Measurements from ENCODE around the gene DIAPH3.

DIAPH3 gene

DNA sequence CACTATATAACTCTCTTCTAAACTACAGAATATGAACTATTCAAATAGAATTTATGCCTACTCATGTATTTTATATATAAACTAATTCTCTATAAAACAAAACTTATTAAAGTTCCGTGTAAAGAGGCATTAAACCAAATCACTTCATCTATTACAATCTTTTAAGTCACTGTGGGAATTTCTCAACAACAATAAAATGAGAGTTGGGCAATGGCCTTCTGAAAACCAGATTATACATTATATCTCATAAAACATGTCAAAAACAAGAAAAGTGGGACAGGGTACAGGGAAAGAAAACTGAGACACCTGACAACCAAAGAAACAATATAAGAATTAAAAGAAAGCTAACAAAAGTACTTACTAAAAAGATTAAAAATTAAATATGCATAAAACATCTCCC is 145.2 kb downstream of the DIAPH3 start:
- no peak for DNase-seq

DNA sequence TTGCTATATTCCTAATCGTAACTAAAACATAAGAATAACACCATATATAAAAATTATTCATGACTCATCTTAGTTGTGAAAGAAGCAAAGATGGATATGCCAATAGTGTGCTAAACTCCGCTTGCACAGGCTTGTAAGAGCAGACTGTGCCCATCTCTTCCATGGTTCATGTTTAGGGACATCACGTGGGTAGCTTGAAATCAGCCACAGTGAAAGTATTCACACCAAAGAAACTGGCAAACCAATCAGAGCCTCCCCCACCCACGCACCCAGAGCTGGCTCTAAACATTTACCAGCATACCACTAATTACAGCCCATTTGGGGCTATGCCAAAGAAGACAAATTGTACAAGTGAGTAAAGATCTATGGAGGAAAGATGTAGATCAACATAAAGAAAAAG is 147.5 kb downstream of the DIAPH3 start:
- no peak for DNase-seq

DNA sequence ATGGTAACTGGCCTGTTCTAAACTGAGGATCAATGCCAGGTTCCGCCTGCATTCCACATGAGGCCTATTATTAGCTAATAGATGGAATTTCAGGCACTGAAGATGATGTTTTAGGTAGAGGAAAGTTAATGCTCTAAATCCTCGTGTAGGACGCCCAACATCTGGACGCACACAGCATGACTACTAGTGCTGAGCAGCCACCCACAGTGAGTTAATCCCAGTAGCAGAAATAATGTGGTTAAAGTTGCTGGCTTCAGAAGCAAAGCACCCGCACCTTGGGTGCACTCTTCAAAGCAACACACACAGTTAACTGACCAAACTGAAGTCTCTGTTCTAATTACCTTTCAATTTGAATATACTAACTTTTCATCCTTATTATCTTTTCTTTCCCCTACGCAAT is 150.6 kb downstream of the DIAPH3 start:
- no peak for DNase-seq

DNA sequence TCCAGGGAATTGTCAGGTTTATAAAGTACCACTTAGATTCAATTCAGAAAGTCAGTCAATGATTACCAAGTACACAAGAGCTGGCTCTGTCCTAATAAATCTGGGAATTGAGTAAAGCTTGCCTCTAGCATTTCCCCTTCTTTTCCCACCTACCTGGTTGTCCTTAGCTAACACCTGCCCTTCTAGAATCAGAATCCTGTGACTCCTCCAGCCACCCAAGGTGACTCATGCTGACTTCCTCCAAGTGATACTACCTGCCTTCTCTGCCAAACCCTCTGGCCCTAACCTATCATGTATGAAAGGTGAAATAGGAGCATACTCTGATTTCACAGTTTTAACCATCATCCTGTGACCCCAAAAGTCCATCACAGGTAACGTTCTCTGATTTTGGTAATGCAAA is 151.2 kb downstream of the DIAPH3 start:
- no peak for DNase-seq

DNA sequence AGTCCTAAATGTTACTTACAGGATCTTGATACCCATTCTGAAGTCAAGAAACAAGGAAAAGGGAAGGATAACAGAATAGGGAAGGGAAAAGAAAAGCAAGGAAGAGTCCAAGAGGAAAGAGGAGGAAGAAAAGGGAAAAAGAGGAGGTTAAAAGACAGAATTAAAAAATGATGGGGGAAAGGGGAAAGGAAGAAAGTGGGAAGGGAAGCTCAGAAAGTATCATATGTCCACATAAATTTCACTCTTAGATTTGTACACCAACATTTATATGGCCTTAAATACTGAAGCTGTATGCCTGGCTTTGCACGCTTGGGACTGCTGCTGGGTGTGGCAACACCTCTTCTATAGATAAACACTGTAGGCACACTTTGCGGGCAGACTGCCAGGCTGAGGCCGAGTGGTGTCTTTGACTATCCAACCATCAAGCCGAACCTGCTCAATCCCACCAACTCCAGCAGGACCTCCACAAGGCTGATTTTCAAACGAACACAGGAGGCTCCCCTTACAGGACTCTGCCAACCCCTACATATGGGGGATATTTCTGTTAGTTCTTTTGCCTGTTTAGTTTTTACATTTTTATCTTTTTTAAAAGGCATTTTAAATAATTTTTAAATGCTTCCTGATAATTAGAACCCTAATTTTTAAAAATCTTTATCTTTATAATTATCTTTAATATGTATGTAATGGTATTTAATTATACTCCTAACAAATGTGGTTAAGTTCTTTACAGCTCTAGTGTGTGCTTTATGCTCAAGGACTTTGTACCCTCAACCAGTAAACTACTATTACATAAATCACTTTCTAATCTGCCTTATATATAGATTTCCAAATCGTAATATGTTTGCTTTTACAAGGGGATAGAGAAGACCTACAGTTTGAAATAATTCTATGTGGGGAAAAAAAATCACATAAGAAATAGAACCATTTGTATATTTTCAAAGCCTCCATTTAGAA is 154.2 kb downstream of the DIAPH3 start:
- DNase-seq, result no peak

DNA sequence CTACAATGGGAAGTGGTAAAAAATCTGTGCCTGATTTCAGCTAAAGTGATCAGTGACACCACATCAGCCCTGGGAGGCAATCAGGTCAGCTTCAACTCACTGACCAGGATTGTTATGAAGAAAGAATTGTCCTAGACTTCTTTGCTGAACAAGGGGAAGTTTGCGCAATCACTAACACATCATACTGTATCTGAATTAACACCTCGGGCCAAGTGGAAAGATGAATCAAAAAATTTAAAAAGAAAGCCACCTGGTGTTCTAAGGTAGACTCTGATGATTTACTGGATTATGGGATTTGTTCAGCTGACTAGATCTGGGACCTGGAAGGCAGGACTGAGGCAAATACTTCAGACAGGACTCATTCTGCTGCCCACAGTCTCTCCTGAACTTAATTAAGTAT is 161.8 kb downstream of the DIAPH3 start:
- no peak for DNase-seq

DNA sequence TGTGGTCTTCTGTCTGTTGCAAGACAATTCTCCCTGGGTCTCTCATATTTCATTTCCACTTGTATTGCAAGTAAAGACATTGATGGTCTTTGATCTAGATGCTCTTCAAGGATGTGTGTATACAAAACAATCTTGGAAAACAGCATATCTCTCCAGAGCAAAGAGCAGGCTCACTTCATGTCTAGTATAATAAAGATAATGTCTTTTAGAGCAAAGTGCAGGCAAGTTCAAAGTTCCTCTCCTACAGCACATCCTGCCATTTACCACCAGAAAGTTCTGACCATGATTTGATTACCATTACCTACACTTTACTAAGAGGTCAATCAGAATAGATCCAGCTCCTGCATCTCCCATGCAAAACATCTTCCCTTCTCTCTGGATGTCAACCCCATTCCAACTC is 162.8 kb downstream of the DIAPH3 start:
- no peak for DNase-seq

DNA sequence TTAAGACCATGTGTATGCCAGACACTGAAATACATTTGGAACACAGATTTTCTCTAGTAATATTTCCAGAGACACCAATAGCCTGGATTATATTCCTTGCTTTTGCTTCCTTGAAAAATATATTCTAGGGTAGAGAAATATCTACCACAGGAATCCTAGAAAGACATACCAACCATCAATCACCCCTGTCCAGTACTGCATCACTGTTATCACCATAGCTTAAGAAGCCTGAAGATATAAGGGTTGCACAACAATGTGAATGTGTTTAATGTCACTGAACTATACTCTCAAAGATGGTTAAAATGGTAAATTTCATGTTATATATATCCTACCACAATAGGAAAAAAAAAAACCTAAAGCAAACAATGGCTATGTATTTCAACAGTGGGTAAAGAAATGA is 163.6 kb downstream of the DIAPH3 start:
- no peak for DNase-seq

DNA sequence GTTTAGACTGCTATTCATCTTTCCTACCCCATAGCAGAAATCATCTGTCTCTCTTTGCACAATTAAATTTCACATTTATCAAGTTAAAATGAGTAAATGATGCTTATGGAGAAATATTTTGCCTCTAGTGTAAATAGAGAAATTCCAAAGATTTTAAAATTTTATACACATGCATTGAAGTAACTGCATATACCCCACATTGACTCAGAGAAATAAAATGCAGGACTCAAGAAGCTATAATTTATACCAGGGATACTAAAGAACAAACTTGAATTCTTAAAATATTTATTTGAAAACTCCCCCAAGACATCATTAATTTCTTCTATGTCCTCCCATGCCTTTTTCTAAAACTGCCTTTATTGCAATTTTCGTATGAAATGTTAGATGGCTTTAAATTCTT is 165.8 kb downstream of the DIAPH3 start:
- DNase-seq, result no peak

DNA sequence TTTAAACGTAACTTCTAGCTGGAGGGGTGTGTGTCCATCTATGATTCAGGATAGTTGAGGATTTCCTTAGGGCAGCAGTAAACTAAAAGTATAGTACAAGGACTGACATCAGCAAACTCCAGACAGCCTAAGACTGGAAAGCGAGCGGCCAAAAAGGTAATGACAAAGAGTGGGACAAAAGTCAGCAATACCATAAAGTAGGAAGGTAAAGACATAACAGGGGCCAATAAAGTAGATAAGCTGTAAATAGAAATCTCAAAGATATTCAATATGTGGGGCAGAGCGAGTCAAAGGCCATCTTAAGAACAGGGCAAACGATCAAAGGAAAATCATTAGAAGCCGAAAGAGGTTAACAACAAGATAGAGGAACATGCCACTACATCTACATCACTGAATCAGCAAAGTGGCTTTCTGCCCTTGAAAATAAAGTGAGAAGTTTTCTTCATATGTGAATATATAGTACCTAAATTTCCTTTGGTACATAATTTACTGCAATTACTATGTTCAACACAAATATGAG is 167.2 kb downstream of the DIAPH3 start:
- no peak for DNase-seq

DNA sequence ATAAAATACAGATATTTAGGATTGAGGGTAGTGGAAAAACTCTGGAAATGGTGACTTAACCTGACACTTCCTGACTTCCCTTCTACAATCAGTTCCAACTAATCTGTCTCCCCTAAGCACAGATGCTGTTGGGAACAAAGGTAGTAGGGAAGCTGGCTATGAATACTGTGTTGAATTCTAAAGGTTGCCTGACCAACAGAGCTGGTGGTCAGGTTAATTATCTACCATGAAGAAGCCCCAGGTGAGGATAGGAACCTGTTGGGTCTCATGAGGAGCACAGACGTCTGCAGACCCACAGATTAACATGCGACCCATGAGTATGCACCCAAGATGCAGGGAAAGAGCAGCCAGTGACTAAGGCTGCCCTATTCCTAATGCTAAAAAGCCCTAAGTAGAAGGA is 172.3 kb downstream of the DIAPH3 start:
- DNase-seq, result no peak

DNA sequence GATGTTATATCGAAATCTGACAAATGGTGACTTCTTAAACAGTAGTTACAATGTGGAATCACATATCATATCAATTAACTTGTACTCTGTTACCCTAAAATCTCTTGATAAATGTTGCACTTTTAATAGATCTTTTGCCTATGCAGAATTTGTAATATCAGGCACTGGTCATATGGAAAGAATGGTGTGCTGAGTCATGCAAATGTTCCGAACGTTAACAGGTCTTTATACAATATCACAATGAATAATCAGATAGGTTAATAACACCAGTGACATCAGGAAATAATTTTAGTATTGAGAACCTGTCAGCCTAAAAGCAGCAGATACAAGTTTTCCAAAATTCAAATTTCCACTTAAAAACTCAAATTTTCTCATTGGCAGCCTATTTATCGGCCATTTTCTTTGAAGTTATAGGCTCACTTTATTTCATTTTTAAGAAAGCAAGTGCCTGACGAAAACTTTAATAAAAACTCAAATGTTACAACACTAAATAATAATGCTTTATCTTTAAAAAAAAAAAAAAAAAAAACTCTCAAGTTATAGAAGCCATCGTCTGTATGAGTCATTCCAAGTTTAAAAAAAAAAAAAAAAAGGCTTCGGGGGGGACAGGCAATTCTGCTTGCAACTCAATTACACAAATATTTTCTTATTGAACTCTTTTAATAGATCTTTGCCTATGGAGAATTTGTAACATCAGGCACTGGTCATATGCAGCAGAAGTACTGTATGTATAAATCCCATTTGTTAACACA is 180.9 kb downstream of the DIAPH3 start:
- no peak for DNase-seq

DNA sequence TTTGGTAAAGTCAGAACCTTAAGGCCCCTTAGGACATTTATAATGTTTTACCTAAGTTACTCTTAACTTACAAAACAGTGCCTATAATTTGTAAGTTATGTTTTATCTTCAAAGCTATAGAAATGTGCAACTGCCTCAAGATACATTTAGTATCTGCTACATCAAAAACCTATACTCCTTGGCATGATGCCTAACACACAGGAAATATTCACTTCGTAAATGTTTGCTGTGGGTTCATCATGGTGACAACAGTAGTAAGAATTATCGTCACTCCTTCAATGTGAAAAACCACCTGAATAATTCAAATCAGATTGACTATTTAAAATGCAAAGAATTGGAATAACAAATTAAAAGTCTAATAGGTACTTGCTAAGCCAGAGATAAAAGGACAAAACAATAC is 184.1 kb downstream of the DIAPH3 start:
- no peak for DNase-seq

DNA sequence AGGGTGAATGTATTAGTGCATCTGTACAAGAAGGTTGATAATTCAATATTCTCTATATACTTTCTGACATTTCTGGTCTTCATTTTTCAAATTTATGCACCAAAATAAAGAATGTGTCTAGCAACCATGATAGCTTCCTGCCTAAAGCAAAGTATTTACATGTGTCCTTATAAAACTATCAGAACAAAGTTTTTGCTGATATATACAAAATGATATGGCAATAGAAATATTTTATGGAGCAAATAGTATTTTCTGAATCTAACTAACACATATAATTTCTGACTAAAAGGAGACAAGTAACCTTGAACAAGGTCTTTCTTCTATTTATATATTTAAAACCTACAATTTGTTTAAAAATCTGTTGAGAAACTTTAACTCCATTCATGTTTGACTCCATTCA is 184.9 kb downstream of the DIAPH3 start:
- no peak for DNase-seq

DNA sequence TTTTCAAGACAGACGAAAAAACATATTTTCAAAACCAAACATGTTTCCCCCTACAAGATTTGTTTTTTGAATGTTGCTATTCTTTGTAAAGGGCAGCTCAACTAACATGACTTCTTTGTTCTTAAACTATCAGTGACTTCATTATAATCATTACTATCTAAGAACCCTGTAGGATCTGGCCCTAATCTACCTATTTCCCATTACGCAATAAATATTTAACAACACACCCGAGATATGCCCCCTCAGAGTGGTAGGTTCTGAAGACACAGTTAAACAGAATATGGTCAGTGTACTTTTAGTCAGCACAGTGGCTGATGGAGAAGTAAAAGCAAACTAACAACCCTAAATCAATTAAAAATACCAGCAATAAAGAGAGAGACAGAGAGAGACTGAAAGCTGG is 186.9 kb downstream of the DIAPH3 start:
- no peak for DNase-seq

DNA sequence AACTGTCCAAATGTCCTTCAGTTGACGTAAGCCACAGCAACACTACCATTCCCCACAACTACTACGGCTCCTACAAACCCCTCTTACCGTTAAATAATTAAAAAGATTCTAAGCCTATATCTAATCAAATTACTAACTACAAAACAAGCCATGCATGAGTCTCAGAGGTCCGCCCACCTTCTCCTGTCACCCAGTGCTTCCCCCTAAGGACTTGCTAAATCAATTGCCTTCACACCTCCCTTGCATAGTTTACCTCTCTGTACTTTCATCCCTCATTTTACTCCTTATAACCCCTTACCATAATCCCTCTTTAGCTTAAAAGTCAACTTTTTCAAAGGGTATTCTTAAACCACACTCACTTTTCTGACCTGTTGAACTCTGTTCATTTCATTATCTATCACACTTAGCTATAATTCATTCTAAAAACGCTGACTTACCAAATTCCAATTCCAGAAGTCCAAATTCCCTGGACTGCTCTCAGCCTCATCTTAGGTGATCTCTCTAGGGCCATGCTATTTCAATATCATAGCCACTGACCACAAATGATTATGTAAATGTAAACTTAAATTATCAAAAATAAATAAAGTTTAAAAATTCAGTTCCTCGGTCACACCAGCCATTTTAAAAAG is 187.8 kb downstream of the DIAPH3 start:
- no peak for DNase-seq

DNA sequence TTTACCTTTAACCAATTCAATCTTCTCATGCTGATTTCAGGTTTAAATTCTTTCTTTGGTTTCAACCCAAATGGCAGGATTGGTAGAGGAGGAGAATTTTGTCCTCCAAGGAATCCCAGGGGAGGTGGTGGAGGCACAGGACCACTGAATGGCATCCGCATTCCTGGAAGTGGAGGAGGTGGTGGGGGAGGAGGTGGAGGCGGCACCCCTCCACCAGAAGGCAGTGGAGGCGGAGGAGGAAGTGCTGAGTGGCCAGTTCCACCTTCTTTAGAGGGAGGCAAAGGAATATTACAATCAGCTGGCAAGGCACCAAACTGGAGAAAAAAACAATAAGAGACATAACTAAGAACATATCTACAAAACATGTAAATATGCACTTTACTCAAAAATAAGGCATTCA is 192.9 kb downstream of the DIAPH3 start:
- DNase-seq, result no peak

DNA sequence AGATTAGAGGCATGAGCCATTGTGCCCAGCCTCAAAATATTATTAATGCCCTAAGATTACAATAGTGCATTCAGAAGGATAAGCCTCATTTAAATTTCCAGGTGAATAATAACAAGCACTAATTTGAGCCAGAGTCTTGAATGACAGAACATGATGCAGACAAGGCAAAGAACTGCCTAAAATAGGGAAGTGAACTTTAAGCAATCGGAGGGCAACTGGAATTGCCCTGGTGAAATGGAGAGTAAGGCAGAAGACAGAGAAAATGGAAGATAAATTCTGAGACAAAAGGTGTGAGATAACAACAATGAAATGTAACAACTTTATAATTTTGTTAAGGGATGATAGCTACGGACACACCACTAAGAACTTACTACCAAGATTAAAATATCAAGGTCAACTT is 199.9 kb downstream of the DIAPH3 start:
- no peak for DNase-seq

DNA sequence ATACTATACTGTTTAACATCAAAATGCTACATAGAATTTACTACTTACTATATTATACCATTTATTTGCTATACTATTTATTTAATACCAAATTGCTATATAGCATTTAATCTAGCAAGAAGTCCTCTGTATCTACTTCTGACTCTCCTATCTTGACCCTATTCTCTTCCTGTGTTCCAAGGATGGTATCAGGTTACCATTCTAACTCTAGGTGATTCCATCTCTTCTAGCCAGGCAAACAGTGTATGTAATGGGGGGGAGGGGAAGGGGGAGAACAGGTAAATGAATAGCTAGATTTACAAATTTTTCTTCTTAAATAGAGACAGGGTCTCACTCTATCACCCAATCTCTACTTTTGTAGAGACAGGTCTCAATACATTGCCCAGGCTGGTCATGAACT is 200.3 kb downstream of the DIAPH3 start:
- DNase-seq, result no peak

DNA sequence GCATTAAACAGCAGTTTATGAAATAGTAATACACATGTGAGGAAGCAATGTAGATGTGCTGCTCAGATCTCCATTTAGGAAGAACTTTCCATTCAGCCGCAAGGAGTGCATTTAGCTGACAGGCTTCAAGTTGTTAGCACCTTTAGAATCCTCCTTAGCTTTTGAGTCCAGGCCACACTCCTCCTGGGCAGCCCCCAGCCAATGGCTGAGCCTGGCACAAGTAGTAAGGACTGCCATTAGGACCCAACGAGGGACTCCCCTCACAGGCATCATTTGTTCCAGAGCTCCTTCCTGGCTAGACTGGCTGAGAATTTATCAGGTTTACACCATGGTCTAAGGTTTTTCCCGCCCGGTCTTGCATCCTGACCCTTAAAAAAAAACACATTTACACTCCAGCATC is 201.4 kb downstream of the DIAPH3 start:
- DNase-seq, result no peak

DNA sequence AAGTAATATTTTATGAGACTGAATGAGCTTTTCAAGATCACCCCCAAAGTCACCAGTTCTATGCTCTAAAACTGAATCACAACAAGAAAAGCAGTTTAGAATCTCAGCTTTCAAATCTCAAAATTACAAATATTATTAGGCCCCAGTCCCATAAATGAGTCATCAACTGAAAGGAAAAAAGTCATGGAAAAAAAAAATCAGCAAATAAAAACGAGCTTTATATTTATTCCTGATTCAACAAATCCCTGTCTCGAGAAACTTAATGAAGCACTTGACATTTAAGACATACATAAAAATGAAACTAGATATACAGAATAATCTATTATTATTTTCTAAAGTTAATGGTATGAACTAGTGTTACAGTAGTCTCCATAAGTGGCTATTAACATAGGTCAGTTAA is 203.0 kb downstream of the DIAPH3 start:
- no peak for DNase-seq

DNA sequence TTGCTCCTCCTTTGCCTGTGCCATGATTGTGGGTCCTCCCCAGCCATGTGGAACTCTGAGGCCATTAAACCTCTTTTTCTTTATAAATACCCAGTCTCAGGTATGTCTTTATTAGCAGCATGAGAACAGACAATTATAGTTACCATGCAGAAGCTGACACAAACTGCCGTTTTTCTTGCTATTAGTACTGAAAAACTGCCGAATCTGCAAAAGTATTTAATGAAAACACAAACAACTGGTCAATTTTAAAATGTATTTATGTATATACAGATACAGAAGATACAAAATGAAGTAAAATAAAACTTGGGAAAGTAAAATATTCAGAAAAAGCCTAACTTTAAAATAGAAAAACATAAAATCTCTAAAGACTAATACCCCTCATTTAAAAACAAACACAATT is 206.3 kb downstream of the DIAPH3 start:
- no peak for DNase-seq

DNA sequence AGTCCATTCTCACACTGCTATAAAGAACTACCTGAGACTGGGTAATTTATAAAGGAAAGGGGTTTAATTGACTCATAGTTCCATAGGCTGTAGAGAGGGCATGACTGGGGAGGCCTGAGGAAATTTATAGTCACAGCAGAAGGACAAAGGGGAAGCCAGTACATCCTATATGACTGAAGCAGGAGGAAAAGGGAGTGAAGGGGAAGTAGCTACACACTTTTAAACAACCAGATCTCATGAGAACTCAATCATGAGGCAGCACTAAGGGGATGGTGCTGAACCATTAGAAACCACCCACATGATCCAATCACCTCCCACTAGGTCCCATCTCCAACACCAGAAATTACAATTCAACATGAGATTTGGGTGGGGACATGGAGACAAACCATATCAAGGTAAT is 209.1 kb downstream of the DIAPH3 start:
- DNase-seq, result no peak

DNA sequence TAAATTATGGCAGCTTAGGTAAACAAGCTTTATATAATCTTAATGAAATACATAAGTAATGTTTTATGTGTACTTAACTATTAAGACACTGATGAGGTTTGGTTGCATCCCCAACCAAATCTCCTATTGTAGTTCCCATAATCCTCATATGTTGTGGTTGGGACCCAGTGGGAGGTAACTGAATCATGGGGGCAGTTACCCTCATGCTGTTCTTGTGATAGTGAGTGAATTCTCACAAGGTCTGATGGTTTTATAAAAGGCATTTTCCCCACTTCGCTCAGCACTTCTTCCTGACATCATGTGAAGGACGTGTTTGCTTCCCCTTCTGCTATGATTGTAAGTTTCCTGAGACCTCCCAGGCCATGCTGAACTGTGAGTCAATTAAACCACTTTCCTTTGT is 212.7 kb downstream of the DIAPH3 start:
- no peak for DNase-seq
